ENCODE results near the gene CAPN15. TPM values are rescaled to one million over a fixed set of nuclear protein-coding genes. Genes with fewer than 3 reads are reported as not detected.
A peak's percentile ranks its signal among the peaks of the same experiment; 100 is the strongest.

Gene CAPN15
- total and polyA plus RNA-seq, 9 donors: 17.2 to 36.7 (median 29.8) TPM

DNA sequence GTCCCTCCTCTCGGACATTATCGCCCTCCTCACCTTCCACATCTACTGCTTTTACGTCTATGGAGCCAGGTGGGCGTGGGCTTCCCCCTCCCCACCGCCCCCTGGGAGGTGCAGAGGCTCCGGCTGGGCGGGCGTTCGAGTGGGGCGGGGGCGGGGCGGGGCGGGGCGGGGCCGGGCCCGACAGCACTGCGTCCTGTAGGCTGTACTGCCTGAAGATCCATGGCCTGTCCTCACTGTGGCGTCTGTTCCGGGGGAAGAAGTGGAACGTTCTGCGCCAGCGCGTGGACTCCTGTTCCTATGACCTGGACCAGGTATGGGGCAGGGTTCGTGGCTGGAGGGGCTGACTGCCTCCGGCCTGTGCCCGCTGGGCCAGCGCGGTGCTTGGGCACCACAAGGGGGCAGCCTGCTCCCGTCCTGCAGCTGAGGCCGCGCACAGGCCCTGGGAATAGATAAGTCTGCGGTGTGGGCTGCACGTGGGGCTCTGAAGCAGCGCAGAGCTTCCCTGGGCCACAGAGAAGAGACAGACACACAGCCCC is 51.4 kb downstream of the CAPN15 start:
- Histone ChIP-seq H3K27me3 (ENCODE audit: control insufficient read depth, insufficient read depth, low read length) (no peaks in the 10 kb centered on the region), H3K36me3 (ENCODE audit: control insufficient read depth, insufficient read depth, low read length) (peaks cover 31% of the 10 kb centered on the region), H3K4me1 (ENCODE audit: control insufficient read depth, insufficient read depth, low read length) (peaks cover 4% of the 10 kb centered on the region), H3K4me3 (ENCODE audit: low read length) (no peak overlapping the region), H3K27ac (ENCODE audit: low read length) (no peak overlapping the region), H3K9me3 (replicated peaks; ENCODE audit: control insufficient read depth, low read depth, low read length) (no peaks in the 10 kb centered on the region)
- WGBS (ENCODE audit: insufficient coverage): 26% methylated on average over 24 of the region's 34 CpGs
- DNase-seq: peak; percentile 65

DNA sequence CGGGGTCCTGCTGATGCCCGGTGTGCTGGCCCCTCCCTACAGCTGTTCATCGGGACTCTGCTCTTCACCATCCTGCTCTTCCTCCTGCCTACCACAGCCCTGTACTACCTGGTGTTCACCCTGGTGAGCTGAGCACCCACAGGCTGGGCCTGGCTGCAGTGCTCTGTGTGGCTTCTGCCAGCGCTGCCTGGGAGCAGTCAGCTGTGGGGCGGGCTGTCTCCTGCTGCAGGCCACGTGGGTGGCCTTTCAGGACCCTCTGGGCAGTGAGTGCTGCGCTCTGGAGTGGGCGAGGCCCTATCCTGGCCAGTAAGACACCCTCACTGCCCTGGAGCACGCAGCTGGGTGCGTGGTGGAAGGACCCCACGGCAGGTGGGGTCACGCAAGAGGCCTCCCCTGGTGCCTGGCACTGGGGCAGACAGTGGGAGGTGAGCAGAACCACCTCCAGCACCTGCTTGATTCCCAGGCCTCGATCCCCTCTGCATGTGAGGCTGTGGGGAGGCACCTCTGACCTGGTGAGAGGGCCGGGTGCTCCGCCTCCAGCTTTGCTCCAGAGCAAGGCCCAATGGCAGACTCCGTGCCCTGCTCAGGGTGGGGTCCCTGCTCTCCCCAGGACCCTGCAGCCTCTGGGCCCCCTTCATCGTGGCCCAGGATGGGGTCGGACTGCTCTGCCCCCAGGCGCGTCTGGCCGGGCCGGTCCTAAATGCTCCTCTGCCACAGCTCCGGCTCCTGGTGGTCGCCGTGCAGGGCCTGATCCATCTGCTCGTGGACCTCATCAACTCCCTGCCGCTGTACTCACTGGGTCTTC is 52.8 kb downstream of the CAPN15 start:
- Histone ChIP-seq H3K36me3 (ENCODE audit: control insufficient read depth, insufficient read depth, low read length) (peaks cover 18% of the 10 kb centered on the region), H3K27me3 (ENCODE audit: control insufficient read depth, insufficient read depth, low read length) (peaks cover under 1% of the 10 kb centered on the region), H3K27ac (ENCODE audit: low read length) (no peak overlapping the region), H3K9me3 (replicated peaks; ENCODE audit: control insufficient read depth, low read depth, low read length) (no peaks in the 10 kb centered on the region), H3K4me1 (ENCODE audit: control insufficient read depth, insufficient read depth, low read length) (peaks cover 10% of the 10 kb centered on the region), H3K4me3 (ENCODE audit: low read length) (no peak overlapping the region)
- DNase-seq: no peak
- WGBS (ENCODE audit: insufficient coverage): 88% methylated on average over 22 of the region's 27 CpGs

DNA sequence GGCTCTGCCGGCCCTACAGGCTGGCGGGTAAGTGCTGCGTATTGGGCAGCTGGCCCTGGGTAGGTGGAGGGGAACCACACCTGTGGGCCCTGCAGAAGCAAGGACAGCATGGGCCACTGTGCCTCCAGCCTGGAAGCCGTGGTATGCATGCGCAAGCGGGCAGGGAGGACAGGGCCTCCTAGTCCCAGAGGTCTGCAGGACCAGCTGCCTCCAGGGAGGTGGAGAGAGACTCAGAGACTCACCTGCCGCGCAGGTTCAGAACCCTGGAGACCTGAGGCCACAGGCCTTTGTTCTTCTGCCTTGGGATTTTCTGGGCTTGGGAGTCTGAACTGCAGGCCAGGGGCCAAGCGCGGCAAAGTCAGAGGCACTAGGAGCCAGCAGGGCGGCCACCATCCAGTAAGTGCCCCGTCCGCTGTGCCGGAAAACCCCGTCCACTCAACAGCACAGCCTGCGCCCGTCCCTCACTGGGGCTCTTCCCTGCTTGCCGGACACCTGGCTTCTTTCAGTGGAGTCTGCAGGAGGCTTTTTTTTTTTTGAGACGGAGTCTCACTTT is 53.5 kb downstream of the CAPN15 start:
- Histone ChIP-seq H3K36me3 (ENCODE audit: control insufficient read depth, insufficient read depth, low read length) (peaks cover 11% of the 10 kb centered on the region), H3K4me3 (ENCODE audit: low read length) (no peak overlapping the region), H3K27ac (ENCODE audit: low read length) (no peak overlapping the region), H3K4me1 (ENCODE audit: control insufficient read depth, insufficient read depth, low read length) (peaks cover 17% of the 10 kb centered on the region), H3K9me3 (replicated peaks; ENCODE audit: control insufficient read depth, low read depth, low read length) (no peaks in the 10 kb centered on the region), H3K27me3 (ENCODE audit: control insufficient read depth, insufficient read depth, low read length) (peaks cover 4% of the 10 kb centered on the region)
- WGBS (ENCODE audit: insufficient coverage): 87% methylated on average over 16 of the region's 19 CpGs
- no peak for DNase-seq

DNA sequence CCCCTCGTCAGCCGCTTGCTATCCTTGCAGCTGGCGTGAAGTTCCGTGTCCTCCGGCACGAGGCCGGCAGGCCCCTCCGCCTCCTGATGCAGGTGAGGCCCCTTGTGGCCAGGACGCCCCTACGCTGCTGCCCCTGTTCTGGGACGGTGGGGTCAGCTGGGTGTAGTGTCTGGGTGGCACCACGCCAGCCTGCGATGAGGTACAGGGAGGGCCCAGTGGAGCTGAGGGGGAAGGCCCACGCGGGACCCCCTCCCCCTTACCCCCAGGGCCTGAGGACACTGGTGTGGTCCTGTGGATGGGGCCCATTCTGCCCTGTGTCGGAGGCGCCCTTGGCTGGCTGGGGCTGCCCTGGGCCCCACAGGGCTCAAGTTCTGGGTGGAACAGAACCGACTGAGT is 54.7 kb downstream of the CAPN15 start:
- Histone ChIP-seq H3K36me3 (ENCODE audit: control insufficient read depth, insufficient read depth, low read length) (peaks cover 10% of the 10 kb centered on the region), H3K4me3 (ENCODE audit: low read length) (no peak overlapping the region), H3K27ac (ENCODE audit: low read length) (no peak overlapping the region), H3K27me3 (ENCODE audit: control insufficient read depth, insufficient read depth, low read length) (peaks cover 4% of the 10 kb centered on the region), H3K4me1 (ENCODE audit: control insufficient read depth, insufficient read depth, low read length) (peaks cover 29% of the 10 kb centered on the region), H3K9me3 (replicated peaks; ENCODE audit: control insufficient read depth, low read depth, low read length) (no peaks in the 10 kb centered on the region)
- DNase-seq: no peak
- 81% methylated on average over 10 of the region's 18 CpGs for WGBS (ENCODE audit: insufficient coverage)

DNA sequence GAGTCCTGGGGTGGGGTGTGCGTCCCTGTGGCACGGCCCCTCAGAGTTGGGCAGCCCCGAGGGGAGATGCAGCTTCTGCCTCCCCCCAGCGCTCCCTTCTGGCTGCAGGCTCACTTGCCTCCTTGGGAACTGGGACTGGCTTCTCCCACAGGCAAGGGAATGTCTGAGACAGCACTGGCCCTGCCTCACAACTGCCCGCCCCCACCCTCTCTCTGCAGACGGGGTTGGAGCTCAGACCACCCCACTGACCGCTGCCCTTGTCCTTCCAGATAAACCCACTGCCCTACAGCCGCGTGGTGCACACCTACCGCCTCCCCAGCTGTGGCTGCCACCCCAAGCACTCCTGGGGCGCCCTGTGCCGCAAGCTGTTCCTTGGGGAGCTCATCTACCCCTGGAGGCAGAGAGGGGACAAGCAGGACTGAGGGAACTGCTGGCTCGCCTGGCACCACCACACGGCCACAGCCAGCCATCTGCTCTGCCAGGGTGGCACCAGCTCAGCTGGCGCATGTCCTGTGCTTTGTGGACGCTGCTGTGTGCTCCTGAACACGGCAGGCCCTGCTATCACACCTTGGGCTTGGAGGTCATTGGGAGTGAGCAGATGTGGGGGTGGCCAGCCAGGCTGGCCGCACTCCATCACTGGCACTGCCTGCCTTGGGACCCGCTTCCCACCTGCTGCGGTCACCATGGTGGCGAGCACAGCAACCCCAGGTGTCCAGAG is 55.3 kb downstream of the CAPN15 start:
- H3K27me3 ChIP-seq (ENCODE audit: control insufficient read depth, insufficient read depth, low read length): peaks cover 4% of the 10 kb centered on the region
- no peak overlapping the region for H3K4me3 ChIP-seq (ENCODE audit: low read length)
- no peaks in the 10 kb centered on the region for H3K9me3 ChIP-seq (replicated peaks; ENCODE audit: control insufficient read depth, low read depth, low read length)
- 83% methylated on average over 17 of the region's 21 CpGs for WGBS (ENCODE audit: insufficient coverage)
- no peak overlapping the region for H3K27ac ChIP-seq (ENCODE audit: low read length)
- peaks cover 35% of the 10 kb centered on the region for H3K4me1 ChIP-seq (ENCODE audit: control insufficient read depth, insufficient read depth, low read length)
- H3K36me3 ChIP-seq (ENCODE audit: control insufficient read depth, insufficient read depth, low read length): peaks cover 10% of the 10 kb centered on the region
- no peak for DNase-seq

DNA sequence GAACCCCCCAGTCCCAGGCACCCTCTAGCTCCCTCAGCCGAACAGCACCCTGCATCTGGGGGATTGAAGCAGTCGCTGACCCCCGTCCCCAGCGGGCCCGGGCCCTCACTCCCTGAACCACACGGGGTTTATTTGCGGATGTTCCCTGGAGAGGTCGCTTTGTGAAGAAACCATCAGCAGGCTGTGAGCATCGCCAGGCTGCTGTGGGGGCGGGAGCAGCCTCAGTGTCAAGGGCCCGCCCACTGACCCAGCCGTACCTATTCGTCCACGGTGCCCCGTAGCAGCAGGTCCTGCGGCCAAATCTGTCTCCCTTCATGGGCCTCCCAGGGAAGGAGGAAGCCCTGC is 55.9 kb downstream of the CAPN15 start:
- peaks cover 4% of the 10 kb centered on the region for H3K27me3 ChIP-seq (ENCODE audit: control insufficient read depth, insufficient read depth, low read length)
- H3K4me1 ChIP-seq (ENCODE audit: control insufficient read depth, insufficient read depth, low read length): peaks cover 41% of the 10 kb centered on the region
- H3K27ac ChIP-seq (ENCODE audit: low read length): no peak overlapping the region
- 43% methylated on average over 12 of the region's 16 CpGs for WGBS (ENCODE audit: insufficient coverage)
- peaks cover 10% of the 10 kb centered on the region for H3K36me3 ChIP-seq (ENCODE audit: control insufficient read depth, insufficient read depth, low read length)
- DNase-seq: no peak
- no peak overlapping the region for H3K4me3 ChIP-seq (ENCODE audit: low read length)
- H3K9me3 ChIP-seq (replicated peaks; ENCODE audit: control insufficient read depth, low read depth, low read length): no peaks in the 10 kb centered on the region

DNA sequence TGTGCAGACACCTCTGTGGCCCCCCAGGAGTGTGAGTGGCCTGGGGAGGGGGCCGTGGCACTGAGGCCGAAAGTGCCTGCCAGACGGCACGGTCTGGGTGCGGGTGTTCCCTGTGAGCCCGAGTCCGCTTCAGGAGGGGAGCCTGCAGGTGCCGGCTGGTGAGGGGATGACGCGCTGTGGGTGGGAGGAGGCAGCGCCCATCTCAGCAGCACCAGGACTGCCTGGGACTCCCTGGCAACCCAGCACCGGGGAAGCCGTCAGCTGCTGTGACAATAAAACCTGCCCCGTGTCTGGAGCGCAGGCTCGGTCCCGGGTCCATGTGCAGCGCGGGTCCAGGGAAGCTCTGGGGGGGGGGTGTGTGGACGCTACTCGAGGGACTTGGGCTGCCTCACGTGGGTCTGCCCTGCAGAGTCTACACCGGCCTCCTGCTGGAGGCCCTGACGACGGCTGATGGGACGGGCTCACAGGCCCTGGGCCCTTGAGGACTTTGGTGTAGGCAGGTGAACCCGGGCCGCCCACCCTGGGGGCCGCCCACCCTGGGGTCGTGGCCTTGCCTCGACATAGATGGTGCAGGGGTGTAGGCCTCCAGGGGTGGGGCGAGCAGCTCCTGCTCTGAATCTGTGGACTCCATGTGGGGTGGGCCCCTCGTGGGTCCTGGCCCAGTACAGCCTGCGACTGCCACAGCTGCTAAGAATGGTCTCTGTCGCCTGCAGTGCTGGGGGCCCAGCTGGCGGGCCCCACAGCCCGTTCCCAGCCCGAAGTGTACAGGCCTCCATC is 56.5 kb downstream of the CAPN15 start:
- no peaks in the 10 kb centered on the region for H3K9me3 ChIP-seq (replicated peaks; ENCODE audit: control insufficient read depth, low read depth, low read length)
- DNase-seq: no peak
- H3K4me3 ChIP-seq (ENCODE audit: low read length): no peak overlapping the region
- H3K27me3 ChIP-seq (ENCODE audit: control insufficient read depth, insufficient read depth, low read length): peaks cover 4% of the 10 kb centered on the region
- H3K4me1 ChIP-seq (ENCODE audit: control insufficient read depth, insufficient read depth, low read length): peaks cover 44% of the 10 kb centered on the region
- H3K27ac ChIP-seq (ENCODE audit: low read length): no peak overlapping the region
- peaks cover 10% of the 10 kb centered on the region for H3K36me3 ChIP-seq (ENCODE audit: control insufficient read depth, insufficient read depth, low read length)
- WGBS (ENCODE audit: insufficient coverage): 38% methylated on average over 30 of the region's 38 CpGs

DNA sequence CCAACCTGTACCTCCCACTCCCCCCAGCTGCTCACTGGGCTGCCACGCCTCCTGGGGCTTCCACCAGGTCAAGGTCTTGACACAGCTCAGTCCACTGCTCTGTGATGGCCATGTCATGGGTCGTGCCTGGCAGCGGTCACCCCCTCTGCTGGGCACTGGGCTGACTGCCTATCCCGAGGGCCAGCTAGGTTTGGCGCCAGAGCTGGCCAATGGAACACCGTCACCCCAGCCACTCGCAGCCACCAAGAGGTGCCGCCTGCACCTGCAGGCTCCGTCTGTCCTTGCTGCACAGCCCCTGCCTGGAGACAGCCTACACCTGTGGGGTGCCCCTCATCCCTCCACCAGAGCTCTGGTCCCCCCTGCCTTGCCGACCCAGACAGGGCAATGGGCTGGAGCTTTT is 57.8 kb downstream of the CAPN15 start:
- 26% methylated on average over 9 of the region's 10 CpGs for WGBS (ENCODE audit: insufficient coverage)
- Histone ChIP-seq H3K4me1 (ENCODE audit: control insufficient read depth, insufficient read depth, low read length) (peaks cover 44% of the 10 kb centered on the region), H3K9me3 (replicated peaks; ENCODE audit: control insufficient read depth, low read depth, low read length) (no peaks in the 10 kb centered on the region), H3K27me3 (ENCODE audit: control insufficient read depth, insufficient read depth, low read length) (peaks cover 4% of the 10 kb centered on the region), H3K4me3 (ENCODE audit: low read length) (no peak overlapping the region), H3K36me3 (ENCODE audit: control insufficient read depth, insufficient read depth, low read length) (peaks cover 8% of the 10 kb centered on the region), H3K27ac (ENCODE audit: low read length) (no peak overlapping the region)
- no peak for DNase-seq

DNA sequence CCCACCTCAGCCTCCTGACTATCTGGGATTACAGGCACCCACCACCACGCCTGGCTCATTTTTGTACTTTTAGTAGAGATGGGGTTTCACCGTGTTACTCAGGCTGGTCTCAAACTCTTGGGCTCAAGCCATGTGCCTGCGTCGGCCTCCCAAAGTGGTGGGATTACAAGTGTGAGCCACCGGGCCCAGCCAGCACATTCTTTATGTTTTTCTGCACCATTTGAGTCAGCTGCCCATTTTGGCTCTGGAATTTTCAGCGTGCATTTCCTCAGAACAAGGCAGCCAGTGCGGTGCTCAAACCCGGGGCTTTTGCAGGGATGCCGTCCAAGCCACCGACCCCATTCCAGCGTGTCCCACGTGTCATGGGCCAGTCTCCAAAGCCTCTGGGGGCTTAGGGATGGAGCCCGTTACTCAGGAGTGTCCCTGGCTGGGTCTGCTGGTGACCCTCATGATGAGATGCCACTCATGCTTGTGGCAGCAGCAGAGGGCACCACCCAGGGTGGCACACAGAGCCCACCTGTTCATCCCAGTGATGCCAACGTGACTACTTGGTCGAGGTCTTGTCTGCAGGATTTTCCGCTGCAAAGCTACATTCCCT is 58.6 kb downstream of the CAPN15 start:
- 37% methylated on average over 16 of the region's 16 CpGs for WGBS (ENCODE audit: insufficient coverage)
- DNase-seq: peak; percentile 28
- Histone ChIP-seq H3K27ac (ENCODE audit: low read length) (no peak overlapping the region), H3K36me3 (ENCODE audit: control insufficient read depth, insufficient read depth, low read length) (peaks cover under 1% of the 10 kb centered on the region), H3K4me3 (ENCODE audit: low read length) (no peak overlapping the region), H3K4me1 (ENCODE audit: control insufficient read depth, insufficient read depth, low read length) (peaks cover 52% of the 10 kb centered on the region), H3K9me3 (replicated peaks; ENCODE audit: control insufficient read depth, low read depth, low read length) (no peaks in the 10 kb centered on the region), H3K27me3 (ENCODE audit: control insufficient read depth, insufficient read depth, low read length) (peaks cover 4% of the 10 kb centered on the region)
